Heart left ventricle (tissue), 13 donors: ENCODE data around the gene WDR76.

Experiments used
- POLR2A ChIP-seq, 2 donors: fragments of 450-650 bp; IDR thresholded peaks; one replicate each; pipeline ENCODE4 v1.6.1; 2017; ENCODE audit warnings: antibody characterized with exemption in 2 of 2, mild to moderate bottlenecking in 2 of 2, moderate library complexity in 2 of 2
- TF ChIP-seq, protein P1 (sequence below), 12 donors: fragments of 200-600 bp; sonication (generic) in 4 of 12; IDR thresholded peaks; one replicate each; pipeline versions ENCODE4 v1.5.0 to v1.8.0; 2018 to 2022; ENCODE audit warnings: antibody characterized with exemption in 12 of 12, mild to moderate bottlenecking in 5 of 12
- donor health status: ischemic (EF 13 %, LVEDD 7.1; RV severe dilation, severe dysfunction).
- donor health status: DM: no; HTN: yes; CAD: no.
- donor health status: DM: no; HTN: no; CAD: no.
- donor health status: ischemic (EF 25% LVEDD 6.9; RV normal size, moderate dysfunction).
- donor health status: ischemic (EF 25% LVEDD 5.7; RV mildly dilated, moderate dysfunction).
- donor health status: ischemic (EF 35%, LVEDD 5.7; RV mildly dilated, moderate dysfunction).
- donor health status: nonischemic (EF 11% LVEDD 7.7; RV severe dilation, severe dysfunction).
- donor health status: DM: yes; HTN: yes; CAD: no.
- donor health status: PGD.
- donor health status: ischemic (EF 29% LVEDD 5.4; RV normal size, mild dysfunction).
- donor health status: nonischemic (EF 23%, LVEDD 6.1; RV moderate dilation, normal function).

DNA sequence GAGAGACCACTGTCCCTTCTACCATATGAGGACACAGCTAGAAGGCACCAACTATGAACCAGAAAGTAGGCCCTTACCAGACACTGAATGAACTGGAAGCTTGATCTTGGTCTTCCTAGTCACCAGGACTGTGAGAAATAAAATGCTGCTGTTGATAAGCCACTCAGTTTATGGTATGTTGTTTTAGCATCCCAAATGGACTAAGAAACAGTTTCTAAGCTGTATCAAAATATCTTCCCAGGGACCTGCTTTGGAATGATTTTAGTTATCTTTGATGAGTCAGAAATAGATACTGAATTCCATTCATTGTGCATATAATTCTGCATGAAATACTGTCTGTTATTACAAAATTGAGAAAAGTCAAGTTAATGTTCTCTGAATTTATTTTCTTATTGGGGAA is 18.6 kb downstream of the WDR76 start:
- no peak for TF ChIP-seq POLR2A (IDR thresholded peaks at IDR 0.05)
- TF ChIP-seq, protein P1, sequence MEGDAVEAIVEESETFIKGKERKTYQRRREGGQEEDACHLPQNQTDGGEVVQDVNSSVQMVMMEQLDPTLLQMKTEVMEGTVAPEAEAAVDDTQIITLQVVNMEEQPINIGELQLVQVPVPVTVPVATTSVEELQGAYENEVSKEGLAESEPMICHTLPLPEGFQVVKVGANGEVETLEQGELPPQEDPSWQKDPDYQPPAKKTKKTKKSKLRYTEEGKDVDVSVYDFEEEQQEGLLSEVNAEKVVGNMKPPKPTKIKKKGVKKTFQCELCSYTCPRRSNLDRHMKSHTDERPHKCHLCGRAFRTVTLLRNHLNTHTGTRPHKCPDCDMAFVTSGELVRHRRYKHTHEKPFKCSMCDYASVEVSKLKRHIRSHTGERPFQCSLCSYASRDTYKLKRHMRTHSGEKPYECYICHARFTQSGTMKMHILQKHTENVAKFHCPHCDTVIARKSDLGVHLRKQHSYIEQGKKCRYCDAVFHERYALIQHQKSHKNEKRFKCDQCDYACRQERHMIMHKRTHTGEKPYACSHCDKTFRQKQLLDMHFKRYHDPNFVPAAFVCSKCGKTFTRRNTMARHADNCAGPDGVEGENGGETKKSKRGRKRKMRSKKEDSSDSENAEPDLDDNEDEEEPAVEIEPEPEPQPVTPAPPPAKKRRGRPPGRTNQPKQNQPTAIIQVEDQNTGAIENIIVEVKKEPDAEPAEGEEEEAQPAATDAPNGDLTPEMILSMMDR (IDR thresholded peaks at IDR 0.05): no peak
